Ishikawa (cell line): ENCODE measurements around the gene NAV2.

ENCODE experiments used
- CEBPB ChIP-seq: IDR thresholded peaks from 2 replicates; pipeline ENCODE4 v1.6.1; 2012
- CREB1 ChIP-seq: IDR thresholded peaks from 2 replicates; pipeline ENCODE4 v1.6.1; 2012; ENCODE audit warnings: low read depth
- EGR1 ChIP-seq: IDR thresholded peaks from 2 replicates; pipeline ENCODE4 v1.6.1; 2012
- EP300 ChIP-seq: IDR thresholded peaks from 2 replicates; pipeline ENCODE4 v1.6.1; 2012; ENCODE audit warnings: borderline replicate concordance
- FOXM1 ChIP-seq: IDR thresholded peaks from 2 replicates; pipeline ENCODE4 v1.6.1; 2012; ENCODE audit warnings: low read depth, borderline replicate concordance
- NFIC ChIP-seq: IDR thresholded peaks from 2 replicates; pipeline ENCODE4 v1.6.1; 2012
- RAD21 ChIP-seq: IDR thresholded peaks from 2 replicates; pipeline ENCODE4 v1.6.1; 2012; ENCODE audit warnings: low read depth
- TAF1 ChIP-seq: IDR thresholded peaks from 2 replicates; pipeline ENCODE4 v1.6.1; 2012; ENCODE audit warnings: low read depth, mild to moderate bottlenecking
- TCF12 ChIP-seq: IDR thresholded peaks from 2 replicates; pipeline ENCODE4 v1.6.1; 2012; ENCODE audit warnings: low read depth
- TEAD4 ChIP-seq: IDR thresholded peaks from 2 replicates; pipeline ENCODE4 v1.6.1; 2012
- YY1 ChIP-seq: IDR thresholded peaks from 2 replicates; pipeline ENCODE4 v1.6.1; 2012; ENCODE audit warnings: low read depth
- ZBTB7A ChIP-seq: IDR thresholded peaks from 2 replicates; pipeline ENCODE4 v1.6.1; 2012; ENCODE audit warnings: low read depth
- TF ChIP-seq, protein P1 (sequence below): IDR thresholded peaks from 2 replicates; pipeline ENCODE4 v1.6.1; 2012
- TF ChIP-seq, protein P2 (sequence below): IDR thresholded peaks from 2 replicates; pipeline ENCODE4 v1.6.1; 2012
- TF ChIP-seq, protein P3 (sequence below): IDR thresholded peaks from 2 replicates; pipeline ENCODE4 v1.6.1; 2012; ENCODE audit warnings: low read depth, mild to moderate bottlenecking

Gene NAV2

DNA sequence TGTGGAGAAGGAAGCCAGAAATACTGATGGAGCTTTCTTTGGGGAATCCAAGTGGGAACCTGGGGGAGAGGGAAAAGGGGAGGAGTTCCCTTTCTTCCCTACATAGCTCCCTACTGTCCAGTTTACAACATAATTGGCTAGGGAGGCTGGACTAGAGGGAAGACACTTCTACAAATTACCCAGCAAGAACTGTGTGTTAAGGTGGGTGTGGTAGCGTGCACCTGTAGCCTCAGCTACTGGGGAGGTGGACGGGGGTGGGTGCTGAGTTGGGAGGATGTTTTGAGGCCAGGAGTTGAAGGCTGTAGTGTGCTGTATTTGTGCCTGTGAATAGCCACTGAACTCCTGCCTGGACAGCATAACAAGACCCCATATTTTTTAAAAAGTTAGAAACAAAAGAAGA, 74.0 kb downstream of the NAV2 start:
- TF ChIP-seq TCF12 (no peak), RAD21 (no peak), EGR1 (no peak), NFIC (no peak), YY1 (no peak), ZBTB7A (no peak), EP300 (no peak), FOXM1 (no peak), TAF1 (no peak), CEBPB (no peak), TEAD4 (no peak), CREB1 (no peak)
- TF ChIP-seq, protein P1, sequence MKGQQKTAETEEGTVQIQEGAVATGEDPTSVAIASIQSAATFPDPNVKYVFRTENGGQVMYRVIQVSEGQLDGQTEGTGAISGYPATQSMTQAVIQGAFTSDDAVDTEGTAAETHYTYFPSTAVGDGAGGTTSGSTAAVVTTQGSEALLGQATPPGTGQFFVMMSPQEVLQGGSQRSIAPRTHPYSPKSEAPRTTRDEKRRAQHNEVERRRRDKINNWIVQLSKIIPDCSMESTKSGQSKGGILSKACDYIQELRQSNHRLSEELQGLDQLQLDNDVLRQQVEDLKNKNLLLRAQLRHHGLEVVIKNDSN = no peak
- TF ChIP-seq, protein P2, sequence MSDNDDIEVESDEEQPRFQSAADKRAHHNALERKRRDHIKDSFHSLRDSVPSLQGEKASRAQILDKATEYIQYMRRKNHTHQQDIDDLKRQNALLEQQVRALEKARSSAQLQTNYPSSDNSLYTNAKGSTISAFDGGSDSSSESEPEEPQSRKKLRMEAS = no peak
- TF ChIP-seq, protein P3, sequence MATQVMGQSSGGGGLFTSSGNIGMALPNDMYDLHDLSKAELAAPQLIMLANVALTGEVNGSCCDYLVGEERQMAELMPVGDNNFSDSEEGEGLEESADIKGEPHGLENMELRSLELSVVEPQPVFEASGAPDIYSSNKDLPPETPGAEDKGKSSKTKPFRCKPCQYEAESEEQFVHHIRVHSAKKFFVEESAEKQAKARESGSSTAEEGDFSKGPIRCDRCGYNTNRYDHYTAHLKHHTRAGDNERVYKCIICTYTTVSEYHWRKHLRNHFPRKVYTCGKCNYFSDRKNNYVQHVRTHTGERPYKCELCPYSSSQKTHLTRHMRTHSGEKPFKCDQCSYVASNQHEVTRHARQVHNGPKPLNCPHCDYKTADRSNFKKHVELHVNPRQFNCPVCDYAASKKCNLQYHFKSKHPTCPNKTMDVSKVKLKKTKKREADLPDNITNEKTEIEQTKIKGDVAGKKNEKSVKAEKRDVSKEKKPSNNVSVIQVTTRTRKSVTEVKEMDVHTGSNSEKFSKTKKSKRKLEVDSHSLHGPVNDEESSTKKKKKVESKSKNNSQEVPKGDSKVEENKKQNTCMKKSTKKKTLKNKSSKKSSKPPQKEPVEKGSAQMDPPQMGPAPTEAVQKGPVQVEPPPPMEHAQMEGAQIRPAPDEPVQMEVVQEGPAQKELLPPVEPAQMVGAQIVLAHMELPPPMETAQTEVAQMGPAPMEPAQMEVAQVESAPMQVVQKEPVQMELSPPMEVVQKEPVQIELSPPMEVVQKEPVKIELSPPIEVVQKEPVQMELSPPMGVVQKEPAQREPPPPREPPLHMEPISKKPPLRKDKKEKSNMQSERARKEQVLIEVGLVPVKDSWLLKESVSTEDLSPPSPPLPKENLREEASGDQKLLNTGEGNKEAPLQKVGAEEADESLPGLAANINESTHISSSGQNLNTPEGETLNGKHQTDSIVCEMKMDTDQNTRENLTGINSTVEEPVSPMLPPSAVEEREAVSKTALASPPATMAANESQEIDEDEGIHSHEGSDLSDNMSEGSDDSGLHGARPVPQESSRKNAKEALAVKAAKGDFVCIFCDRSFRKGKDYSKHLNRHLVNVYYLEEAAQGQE = no peak

DNA sequence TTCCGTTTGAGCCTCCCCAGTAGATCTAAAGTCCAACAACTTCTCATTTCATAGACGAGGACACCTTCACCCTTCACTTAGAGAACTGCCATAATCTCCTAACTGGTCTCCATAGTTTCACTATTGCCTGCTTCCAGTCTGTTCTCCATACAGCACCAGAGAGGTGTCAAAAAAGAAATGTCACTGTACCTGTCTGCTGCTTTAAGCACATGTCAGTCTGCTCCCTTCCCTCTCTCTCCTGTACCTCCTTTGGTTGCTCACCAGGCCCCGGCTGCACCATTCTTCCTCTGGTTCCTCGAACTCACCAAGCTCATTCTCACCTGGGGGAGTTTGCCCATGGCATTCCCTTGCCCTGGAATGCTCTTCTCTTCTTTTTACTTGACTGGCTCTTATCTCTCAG, 75.8 kb downstream of the NAV2 start:
- TF ChIP-seq ZBTB7A (no peak), YY1 (no peak), CEBPB (no peak), TAF1 (no peak), NFIC (no peak), FOXM1 (no peak), EP300 (no peak), TEAD4 (no peak), TCF12 (no peak), EGR1 (no peak), CREB1 (no peak)
- TF ChIP-seq, protein P1 = no peak

DNA sequence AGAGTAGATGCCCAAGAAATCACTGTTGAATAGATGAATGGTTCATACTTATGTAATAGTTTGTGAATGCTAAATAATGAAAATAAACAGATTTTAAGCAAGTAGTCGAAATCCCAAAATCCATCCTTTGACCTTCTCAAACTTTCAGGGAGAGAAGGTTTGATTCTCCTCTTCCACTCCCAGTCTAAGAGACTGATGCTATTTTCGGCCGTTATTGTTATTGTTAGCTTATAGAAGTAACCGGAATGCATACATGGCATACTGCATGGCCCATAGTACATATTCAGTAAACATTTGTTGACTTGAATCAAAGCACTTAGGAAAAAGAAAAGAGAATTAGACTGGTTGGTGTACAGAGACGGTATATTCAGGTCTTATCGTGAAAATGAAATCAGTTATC, 76.6 kb downstream of the NAV2 start:
- TF ChIP-seq TAF1 (no peak), YY1 (no peak), CREB1 (no peak), RAD21 (no peak), TEAD4 (no peak)

DNA sequence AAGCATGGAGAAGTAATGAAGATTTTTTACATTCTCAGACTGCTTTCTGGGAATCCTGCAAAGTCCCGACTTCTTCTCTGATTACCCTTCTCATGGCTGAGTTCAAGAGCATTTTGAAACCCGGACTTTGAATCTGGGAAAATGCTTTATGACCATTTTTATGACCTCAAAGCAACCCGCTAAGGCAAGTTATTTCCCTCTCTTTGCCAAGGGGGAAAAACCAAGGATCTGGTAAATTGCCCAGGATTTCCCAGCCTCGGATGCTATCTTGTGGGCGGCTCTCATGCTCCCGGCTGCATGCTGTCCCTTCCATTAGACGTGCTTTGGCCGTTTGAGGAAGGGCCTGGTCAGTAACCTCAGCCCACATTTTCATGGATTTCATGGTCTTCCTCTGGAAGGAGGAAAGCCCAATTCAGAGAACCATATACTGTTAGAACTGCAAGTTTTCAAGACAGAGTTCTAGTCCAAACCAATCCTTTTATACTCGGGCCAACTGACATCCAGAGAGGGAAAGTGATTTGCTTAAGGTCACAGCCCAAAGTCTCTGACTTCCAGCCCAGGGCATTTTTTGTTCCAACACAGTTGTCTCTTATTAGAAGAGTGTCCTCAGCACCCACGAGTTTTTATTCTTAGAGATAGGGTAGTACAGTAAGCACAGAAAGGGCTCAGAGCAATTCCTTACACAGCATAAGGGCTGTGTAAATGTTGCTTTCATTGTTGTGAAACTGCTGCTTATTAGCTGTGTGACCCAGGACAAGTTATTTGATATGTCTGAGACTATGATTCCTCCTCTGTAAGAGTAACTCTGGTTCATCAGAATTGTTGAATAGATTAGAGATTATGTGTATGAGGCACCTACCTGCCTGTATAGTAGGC, 77.4 kb downstream of the NAV2 start:
- no peak for TF ChIP-seq CREB1
- TF ChIP-seq YY1 = no peak
- no peak for TF ChIP-seq EP300
- no peak for TF ChIP-seq EGR1
- TF ChIP-seq ZBTB7A = no peak
- no peak for TF ChIP-seq TEAD4
- TF ChIP-seq, protein P3 = no peak
- TF ChIP-seq CEBPB = no peak
- no peak for TF ChIP-seq TCF12
- no peak for TF ChIP-seq FOXM1
- TF ChIP-seq, protein P2 = no peak
- TF ChIP-seq, protein P1 = no peak

DNA sequence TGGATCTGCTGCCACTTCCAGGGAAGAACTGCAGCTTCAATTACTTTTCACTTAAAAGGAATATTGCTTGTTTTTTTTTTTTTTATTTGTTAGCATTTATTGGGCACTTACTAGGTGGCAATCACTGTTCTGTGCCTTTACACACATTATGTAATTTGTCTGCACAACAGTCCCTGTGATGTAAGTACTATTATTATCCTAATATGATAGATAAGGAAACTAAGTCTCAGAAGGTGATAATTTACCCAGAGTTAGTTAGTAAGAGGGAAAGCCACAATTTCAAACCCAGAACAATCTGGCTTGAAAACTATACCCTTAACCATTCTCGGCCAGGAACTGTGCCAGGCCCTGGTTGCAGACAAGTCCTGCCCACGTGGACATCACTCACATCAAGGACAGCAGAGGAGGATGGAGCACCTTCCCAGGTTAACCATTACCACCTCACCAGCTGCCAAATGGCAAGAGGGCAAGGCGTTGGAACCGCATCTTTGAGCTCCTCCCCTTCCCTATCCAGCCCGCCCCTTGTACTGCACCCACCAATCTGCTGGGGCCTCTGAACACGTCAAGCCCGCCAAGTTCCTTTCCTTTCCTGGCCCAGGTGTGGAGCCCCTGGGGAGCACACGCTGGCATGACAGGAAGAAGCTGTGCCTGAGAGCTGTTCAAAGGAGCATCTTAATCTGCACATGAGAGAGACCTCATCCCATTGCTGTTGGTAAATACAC, 78.4 kb downstream of the NAV2 start:
- TF ChIP-seq TCF12 (no peak), ZBTB7A (no peak)
